Muscle layer of duodenum (tissue), 2 donors: ENCODE measurements around the gene CCDC68.

Experiments used
- H3K27ac ChIP-seq: one replicate; pipeline ENCODE4 v1.7.0; 2013; ENCODE audit warnings: mild to moderate bottlenecking, low read length
- H3K27me3 ChIP-seq: one replicate; pipeline ENCODE4 v1.7.0; 2013; ENCODE audit warnings: low read depth, mild to moderate bottlenecking, control low read depth, low read length
- H3K36me3 ChIP-seq, 2 donors: one replicate each; pipeline ENCODE4 v1.7.0; 2013; ENCODE audit warnings: low read length in 2 of 2, control low read depth in 1 of 2, mild to moderate bottlenecking in 1 of 2; ENCODE audit not compliant: insufficient read depth in 2 of 2, control insufficient read depth in 1 of 2
- H3K4me1 ChIP-seq, 2 donors: one replicate each; pipeline ENCODE4 v1.7.0; 2013; ENCODE audit warnings: low read length in 2 of 2, mild to moderate bottlenecking in 2 of 2, control low read depth in 1 of 2, moderate library complexity in 1 of 2; ENCODE audit not compliant: insufficient read depth in 2 of 2, control insufficient read depth in 1 of 2
- H3K4me3 ChIP-seq, 2 donors: one replicate each; pipeline ENCODE4 v1.7.0; 2013; ENCODE audit warnings: low read length in 2 of 2, low read depth in 1 of 2, mild to moderate bottlenecking in 1 of 2
- H3K9me3 ChIP-seq, 2 donors: one replicate each; pipeline ENCODE4 v1.7.0; 2013; ENCODE audit warnings: low read length in 2 of 2, control low read depth in 1 of 2, mild to moderate bottlenecking in 1 of 2; ENCODE audit not compliant: control insufficient read depth in 1 of 2
- donor health status: healthy.

CCDC68 gene

DNA sequence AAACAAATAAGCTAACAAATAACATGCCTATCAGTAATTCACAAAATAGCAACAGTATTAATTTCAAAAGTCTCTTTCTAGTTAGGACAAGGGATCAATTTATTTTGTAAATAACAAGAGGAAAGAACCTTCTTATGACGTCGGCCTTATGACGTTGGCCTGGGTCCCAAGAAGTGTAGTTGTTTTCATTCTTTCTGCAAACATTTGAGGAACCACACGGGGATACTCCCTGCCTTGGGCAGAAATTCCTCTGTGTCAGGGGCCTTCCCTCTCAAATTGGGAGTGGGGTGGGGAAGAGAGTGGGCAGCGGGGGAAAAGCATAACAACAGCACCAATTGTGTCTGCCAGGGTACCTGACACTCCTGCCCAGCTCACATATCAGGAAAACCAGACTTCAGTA lies 1.3 kb downstream of the CCDC68 start:
- peak overlapping the region; percentile 63 to 80 for H3K4me3 ChIP-seq
- no peaks in the 10 kb centered on the region for H3K36me3 ChIP-seq
- H3K27ac ChIP-seq: peak overlapping the region; percentile 78
- H3K9me3 ChIP-seq: no peaks in the 10 kb centered on the region
- H3K27me3 ChIP-seq: no peaks in the 10 kb centered on the region
- H3K4me1 ChIP-seq: peaks cover 0 to 4% of the 10 kb centered on the region in 2 donors

DNA sequence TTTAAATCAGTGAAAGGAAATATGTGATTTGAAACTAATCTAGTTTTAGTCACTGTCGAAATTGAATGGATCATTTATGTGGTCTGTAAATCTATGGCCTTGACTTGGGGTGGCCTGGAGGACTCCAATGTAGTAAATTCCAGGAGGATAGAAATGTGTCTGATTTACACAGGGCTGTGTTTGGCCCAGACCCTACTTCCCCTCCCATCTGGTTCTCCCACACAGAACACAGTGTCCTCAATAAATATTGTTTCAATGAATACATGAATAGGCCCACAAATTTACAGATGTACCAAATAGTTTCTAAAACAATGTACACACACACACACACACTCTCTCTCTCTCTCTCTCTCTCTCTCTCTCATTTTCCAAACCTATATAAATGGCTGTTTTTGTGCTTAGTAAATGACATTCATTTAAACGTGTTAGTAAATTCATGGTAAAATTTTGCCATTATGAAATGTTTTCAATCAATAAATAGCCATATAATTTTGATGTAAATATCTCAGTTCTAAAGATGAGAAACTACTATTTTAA lies 1.9 kb downstream of the CCDC68 start:
- no peaks in the 10 kb centered on the region for H3K36me3 ChIP-seq
- peak overlapping the region in 1 of 2 donors; percentile 14 for H3K4me3 ChIP-seq
- H3K4me1 ChIP-seq: peaks cover 0 to 4% of the 10 kb centered on the region in 2 donors
- H3K27ac ChIP-seq: no peak overlapping the region
- no peaks in the 10 kb centered on the region for H3K9me3 ChIP-seq
- no peaks in the 10 kb centered on the region for H3K27me3 ChIP-seq

DNA sequence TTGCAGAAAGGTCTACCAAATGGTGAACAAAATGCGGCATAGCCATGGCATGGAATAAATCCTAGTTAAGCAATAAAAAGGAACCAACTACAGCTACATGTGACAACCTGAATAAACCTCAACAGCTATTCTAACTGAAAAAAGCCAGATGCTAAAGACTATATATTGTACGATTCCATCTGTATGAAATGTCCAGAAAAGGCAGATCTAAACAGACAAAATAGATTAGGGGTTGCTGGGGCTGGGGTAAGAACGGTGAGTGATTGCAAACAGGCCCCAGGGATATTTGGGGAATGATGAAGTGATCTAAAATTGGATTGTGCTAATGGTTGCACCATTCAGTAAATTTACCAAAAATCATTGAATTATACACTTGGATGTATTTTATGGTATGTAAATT lies 2.8 kb downstream of the CCDC68 start:
- Histone ChIP-seq H3K4me1 (peaks cover 0 to 4% of the 10 kb centered on the region in 2 donors), H3K9me3 (no peaks in the 10 kb centered on the region), H3K27me3 (no peaks in the 10 kb centered on the region), H3K27ac (no peak overlapping the region), H3K36me3 (no peaks in the 10 kb centered on the region), H3K4me3 (no peak overlapping the region)

DNA sequence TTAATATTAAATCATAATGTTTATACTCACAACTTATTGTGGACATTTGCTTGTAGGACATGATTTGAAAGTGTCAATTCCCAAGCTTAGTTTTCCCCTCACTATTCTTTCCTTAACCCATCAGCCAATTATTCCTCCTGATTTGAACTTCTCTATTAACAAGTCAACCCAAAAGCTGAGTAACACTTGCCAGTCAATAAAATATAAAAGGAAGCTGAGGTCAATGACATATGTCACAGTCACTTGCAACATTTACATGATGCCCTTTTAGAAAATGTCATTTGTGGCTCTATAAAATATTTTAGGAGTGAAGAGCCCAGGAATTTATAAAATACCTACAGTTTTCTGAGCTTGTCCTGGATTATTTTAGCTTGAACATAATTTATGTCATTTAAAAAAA lies 7.2 kb downstream of the CCDC68 start:
- Histone ChIP-seq H3K36me3 (no peaks in the 10 kb centered on the region), H3K9me3 (no peaks in the 10 kb centered on the region), H3K4me1 (no peaks in the 10 kb centered on the region), H3K27me3 (no peaks in the 10 kb centered on the region), H3K4me3 (no peak overlapping the region), H3K27ac (no peak overlapping the region)

DNA sequence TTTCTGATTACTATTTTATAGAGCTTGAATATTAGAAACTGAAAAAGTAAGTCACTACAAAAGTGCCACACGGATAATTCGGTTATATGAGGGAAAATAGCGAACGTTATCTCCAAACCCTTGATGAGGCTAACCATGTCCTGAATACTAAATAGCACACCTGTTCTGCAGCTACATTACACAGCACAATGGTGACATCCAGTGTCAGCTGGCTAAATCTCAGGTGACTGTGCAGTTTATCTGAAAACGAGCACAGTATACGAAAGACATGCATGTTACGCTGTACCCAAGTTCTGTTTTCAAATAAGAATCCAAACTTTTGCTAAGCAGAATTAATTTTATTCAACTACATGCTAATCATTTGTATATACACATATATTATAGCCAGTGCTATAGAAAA lies 9.0 kb downstream of the CCDC68 start:
- H3K4me3 ChIP-seq: no peak overlapping the region
- H3K36me3 ChIP-seq: no peaks in the 10 kb centered on the region
- H3K4me1 ChIP-seq: no peaks in the 10 kb centered on the region
- no peak overlapping the region for H3K27ac ChIP-seq
- H3K9me3 ChIP-seq: no peaks in the 10 kb centered on the region
- no peaks in the 10 kb centered on the region for H3K27me3 ChIP-seq

DNA sequence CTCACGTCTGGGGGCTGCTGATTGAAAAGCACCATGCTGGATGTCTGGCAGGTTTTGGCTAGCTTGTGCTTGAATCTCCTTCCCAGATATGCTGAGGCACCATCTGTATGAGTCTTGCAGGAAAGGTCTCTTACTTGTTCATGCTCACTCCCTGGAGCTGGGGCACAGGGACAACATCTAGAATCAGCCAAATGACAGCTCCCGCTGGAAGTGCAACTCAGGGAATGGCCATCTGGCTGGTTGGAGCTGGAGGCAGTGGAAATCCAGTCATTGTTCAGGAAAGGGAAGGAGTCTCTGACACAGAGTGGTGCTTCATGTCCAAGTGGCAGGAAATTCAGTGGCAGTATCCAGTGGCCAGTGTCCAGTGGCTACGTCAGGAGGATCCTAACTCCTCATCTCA lies 9.7 kb downstream of the CCDC68 start:
- no peaks in the 10 kb centered on the region for H3K27me3 ChIP-seq
- H3K4me3 ChIP-seq: no peak overlapping the region
- no peaks in the 10 kb centered on the region for H3K9me3 ChIP-seq
- H3K27ac ChIP-seq: no peak overlapping the region
- no peaks in the 10 kb centered on the region for H3K36me3 ChIP-seq
- H3K4me1 ChIP-seq: no peaks in the 10 kb centered on the region

DNA sequence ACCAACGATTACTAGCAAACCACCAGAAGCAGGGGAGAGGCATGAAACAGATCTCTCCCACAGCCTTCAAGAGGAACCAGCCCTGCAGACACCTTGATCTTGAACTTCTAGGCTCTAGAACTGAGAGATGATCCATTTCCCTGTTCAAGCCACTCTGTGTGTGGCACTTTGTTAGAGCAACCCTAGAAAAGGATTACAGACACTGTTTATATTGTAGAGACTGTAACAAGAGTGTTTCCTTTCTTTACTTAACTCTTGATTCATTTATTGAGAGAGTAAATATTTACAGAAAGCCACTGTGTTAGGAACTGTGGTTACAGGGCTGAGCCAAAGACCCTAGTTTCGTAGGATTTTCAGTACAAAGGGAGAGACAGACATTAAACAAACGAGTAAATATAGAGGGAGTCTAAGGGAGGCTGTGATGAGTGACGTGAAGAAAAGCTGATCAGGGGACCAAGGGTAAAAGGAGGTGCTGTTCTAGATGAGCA lies 10.9 kb downstream of the CCDC68 start:
- H3K4me1 ChIP-seq: no peaks in the 10 kb centered on the region
- no peak overlapping the region for H3K4me3 ChIP-seq
- no peaks in the 10 kb centered on the region for H3K27me3 ChIP-seq
- peak overlapping the region; percentile 3 for H3K27ac ChIP-seq
- no peaks in the 10 kb centered on the region for H3K36me3 ChIP-seq
- no peaks in the 10 kb centered on the region for H3K9me3 ChIP-seq

DNA sequence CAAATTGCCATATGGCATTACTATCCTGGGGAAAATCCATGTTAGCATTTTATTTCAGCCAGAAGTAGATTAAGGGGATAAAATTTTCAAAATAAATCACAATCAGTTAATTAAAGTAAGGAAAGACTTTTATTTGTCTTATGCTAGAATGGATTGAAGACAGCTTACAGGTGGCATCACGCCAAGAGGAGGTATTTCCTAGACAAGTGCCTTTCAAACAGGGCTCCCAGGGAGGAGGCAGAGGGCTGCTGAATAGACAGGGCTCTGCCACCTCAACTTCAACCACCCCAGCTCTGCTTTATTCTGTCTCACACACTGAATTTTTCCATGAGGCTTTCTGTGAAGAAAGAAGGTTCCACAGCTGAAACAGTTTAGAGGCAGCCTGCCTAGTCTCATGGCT lies 12.2 kb downstream of the CCDC68 start:
- no peaks in the 10 kb centered on the region for H3K4me1 ChIP-seq
- H3K36me3 ChIP-seq: no peaks in the 10 kb centered on the region
- no peaks in the 10 kb centered on the region for H3K9me3 ChIP-seq
- H3K4me3 ChIP-seq: no peak overlapping the region
- no peaks in the 10 kb centered on the region for H3K27me3 ChIP-seq
- peak overlapping the region; percentile 47 for H3K27ac ChIP-seq

DNA sequence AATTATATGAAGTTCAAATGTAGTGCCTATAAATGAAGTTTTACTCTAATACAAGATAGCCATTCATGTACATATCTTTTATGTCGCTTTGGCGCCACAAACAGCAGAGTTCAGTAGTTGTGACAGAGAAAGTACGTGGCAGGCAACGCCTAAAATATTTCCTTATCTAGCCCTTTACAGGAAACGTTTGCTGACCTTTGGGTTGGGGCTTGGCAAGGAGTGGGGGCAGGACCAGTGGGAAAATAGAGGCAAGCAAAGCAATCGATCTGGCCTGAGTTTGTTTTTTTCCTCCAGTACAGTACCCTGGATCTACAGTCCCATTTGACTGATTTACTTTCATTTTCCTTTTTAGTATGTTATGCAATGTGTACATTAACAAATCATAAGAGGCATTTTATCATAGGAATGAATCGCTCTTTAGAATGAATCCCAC lies 13.1 kb downstream of the CCDC68 start:
- peak overlapping the region; percentile 65 for H3K27ac ChIP-seq
- H3K4me3 ChIP-seq: peak overlapping the region; percentile 43 to 63
- no peaks in the 10 kb centered on the region for H3K9me3 ChIP-seq
- H3K4me1 ChIP-seq: no peaks in the 10 kb centered on the region
- no peaks in the 10 kb centered on the region for H3K27me3 ChIP-seq
- H3K36me3 ChIP-seq: no peaks in the 10 kb centered on the region

DNA sequence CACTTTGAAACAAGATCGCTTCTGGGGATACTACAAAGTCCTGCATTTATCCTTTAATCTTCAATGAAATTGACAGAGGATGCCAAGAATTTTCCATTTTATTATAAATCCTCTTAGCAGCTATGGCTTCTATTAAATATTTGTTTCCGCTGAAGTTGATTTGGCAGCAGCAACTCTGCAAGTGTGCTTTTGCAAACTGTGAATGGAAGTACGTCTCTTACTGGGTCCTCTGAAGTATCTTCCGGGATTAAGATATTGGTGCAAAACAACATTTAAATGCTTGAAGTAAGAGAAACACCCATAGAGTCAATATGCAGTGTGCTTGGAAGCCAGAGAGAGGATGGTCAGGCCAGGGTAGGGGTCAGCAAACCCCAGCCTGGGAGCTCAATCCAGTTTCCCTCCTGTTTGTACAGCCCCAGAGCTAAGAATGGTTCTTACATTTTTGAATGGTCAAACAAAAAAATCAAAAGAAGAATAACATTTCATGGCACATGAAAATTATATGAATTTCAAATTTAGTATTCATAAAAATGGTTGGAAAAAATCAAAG lies 13.6 kb downstream of the CCDC68 start:
- Histone ChIP-seq H3K36me3 (no peaks in the 10 kb centered on the region), H3K27me3 (no peaks in the 10 kb centered on the region), H3K4me3 (peak overlapping the region; percentile 43 to 63), H3K4me1 (no peaks in the 10 kb centered on the region), H3K27ac (peak overlapping the region; percentile 65), H3K9me3 (no peaks in the 10 kb centered on the region)

DNA sequence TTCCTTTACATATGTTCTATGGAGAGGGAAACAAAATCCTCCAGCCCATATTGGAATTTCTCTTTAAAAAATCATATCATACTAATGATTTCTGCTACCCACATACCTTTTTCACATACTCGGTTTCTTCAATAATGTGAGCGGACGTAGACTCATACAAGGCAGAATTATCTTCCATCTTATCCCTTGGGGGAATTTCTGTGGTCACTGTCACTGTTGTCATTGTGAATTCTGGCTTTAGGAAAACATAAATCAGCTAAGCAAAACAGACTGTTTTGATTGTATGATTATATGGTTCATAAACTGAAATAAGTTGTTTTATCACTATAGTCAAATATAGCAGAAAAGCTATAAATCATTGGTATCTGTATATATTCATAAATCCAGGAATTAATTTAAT lies 16.7 kb downstream of the CCDC68 start:
- no peaks in the 10 kb centered on the region for H3K9me3 ChIP-seq
- H3K4me3 ChIP-seq: no peak overlapping the region
- H3K36me3 ChIP-seq: no peaks in the 10 kb centered on the region
- H3K4me1 ChIP-seq: no peaks in the 10 kb centered on the region
- no peak overlapping the region for H3K27ac ChIP-seq
- no peaks in the 10 kb centered on the region for H3K27me3 ChIP-seq

DNA sequence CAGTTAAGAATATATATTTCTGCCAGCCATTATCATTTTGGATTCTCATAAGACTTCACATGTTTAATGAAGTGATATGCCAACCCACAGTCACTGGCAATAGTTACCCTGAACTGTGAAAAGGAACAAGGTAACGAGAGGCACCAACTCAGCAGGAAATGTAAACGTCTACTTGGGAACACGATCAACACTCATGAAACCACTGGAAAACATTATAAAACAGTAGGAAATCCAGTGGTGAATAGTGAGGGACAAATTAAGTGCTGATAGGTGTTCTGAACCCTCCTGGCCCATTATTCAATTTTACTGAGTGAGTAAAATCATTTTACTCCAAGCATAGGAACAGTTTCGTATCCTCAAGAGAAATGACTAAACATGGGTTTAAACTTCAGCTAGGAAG lies 17.1 kb downstream of the CCDC68 start:
- Histone ChIP-seq H3K4me3 (no peak overlapping the region), H3K27me3 (no peaks in the 10 kb centered on the region), H3K9me3 (no peaks in the 10 kb centered on the region), H3K27ac (no peak overlapping the region), H3K4me1 (no peaks in the 10 kb centered on the region), H3K36me3 (no peaks in the 10 kb centered on the region)
